GM12801 (cell line): ENCODE data around the gene JAK1.

Source experiments
- TF ChIP-seq, protein P1 (sequence below): IDR thresholded peaks from one replicate; pipeline ENCODE4 v1.5.1; 2011; ENCODE audit warnings: control low read depth; ENCODE audit not compliant: insufficient read length; ENCODE audit errors: extremely low read depth

The JAK1 gene

GRCh38 chr1:64838486-64838885 lies 127.9 kb downstream of the JAK1 start:
- TF ChIP-seq, protein P1, sequence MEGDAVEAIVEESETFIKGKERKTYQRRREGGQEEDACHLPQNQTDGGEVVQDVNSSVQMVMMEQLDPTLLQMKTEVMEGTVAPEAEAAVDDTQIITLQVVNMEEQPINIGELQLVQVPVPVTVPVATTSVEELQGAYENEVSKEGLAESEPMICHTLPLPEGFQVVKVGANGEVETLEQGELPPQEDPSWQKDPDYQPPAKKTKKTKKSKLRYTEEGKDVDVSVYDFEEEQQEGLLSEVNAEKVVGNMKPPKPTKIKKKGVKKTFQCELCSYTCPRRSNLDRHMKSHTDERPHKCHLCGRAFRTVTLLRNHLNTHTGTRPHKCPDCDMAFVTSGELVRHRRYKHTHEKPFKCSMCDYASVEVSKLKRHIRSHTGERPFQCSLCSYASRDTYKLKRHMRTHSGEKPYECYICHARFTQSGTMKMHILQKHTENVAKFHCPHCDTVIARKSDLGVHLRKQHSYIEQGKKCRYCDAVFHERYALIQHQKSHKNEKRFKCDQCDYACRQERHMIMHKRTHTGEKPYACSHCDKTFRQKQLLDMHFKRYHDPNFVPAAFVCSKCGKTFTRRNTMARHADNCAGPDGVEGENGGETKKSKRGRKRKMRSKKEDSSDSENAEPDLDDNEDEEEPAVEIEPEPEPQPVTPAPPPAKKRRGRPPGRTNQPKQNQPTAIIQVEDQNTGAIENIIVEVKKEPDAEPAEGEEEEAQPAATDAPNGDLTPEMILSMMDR: no peak

GRCh38 chr1:64836802-64837201 lies 129.5 kb downstream of the JAK1 start:
- TF ChIP-seq, protein P1: no peak

GRCh38 chr1:64834734-64835133 lies 131.6 kb downstream of the JAK1 start:
- TF ChIP-seq, protein P1: no peak

GRCh38 chr1:64830030-64830651 lies 136.2 kb downstream of the JAK1 start:
- TF ChIP-seq, protein P1: no peak

DNA sequence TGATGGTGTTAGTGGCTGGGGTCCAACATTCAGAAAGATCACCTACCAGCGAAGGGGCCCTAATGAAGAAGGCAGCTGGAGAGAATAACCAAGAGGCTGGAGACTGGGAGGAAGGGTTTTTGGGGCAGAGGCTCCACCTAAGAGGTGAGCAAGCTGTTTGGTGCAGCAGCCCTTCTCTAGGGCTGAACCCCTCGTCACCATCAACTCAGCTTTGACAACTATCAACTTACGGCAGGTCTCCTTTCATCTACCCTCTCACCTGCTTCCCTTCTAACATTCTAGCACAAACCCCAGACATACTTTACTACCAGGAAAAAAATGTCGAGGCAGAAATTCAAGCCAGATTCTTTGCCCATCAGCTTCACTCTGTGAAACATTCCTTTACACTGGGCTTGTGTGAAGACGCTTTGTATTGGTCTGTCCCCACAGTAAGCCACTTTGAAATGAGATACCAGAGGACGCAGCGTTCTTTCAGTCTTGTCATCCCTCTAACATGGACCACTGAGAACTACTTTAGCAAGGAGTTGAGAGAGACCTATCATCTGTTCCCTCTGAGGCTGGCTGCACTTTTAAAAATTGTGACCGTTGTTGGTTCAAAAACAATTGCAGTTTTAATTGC lies 136.8 kb downstream of the JAK1 start:
- TF ChIP-seq, protein P1: no peak

DNA sequence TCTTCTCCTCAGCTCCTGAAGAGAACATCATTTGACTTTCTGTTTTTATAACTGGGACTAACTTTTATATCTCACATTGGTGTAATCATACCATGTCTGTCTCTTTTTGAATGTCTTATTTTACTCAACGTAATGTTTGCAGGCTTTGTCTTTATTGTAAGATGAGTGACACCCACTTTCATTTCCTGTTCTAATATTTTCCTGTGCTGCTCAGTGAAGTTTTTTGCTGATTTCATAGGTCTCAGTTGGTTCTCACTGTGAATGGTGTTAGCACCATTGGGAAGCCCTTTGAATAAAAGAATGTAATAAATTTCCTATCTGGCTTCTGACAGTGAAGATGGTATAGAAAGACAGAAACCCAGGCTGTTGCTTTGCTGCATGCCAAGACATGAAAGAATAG lies 137.5 kb downstream of the JAK1 start:
- TF ChIP-seq, protein P1: no peak

GRCh38 chr1:64826991-64827390 lies 139.4 kb downstream of the JAK1 start:
- TF ChIP-seq, protein P1: no peak
